ENCODE measurements around the gene TLN1. TPM values are rescaled to one million over a fixed set of nuclear protein-coding genes. Genes with fewer than 3 reads are reported as not detected.

TLN1 gene
- 165 and 198 TPM in 2 replicates for total RNA-seq (2014; rRNA removed; shearing (Covaris generic))
- polyA plus RNA-seq (2015; cell fraction: cytosol; rRNA removed): 138 and 146 TPM in 2 replicates
- polyA plus RNA-seq (2015; cell fraction: nucleus; rRNA removed): 392 and 396 TPM in 2 replicates

GRCh38 chr9:35732185-35732799, at the start of gene TLN1, which contains the start of gene CREB3:
TSS of gene TLN1 (minus strand) at chr9:35732195. CDS start at chr9:35725694, 6,501 bp downstream.
TSS of gene CREB3 (plus strand) at chr9:35732666. CDS start at chr9:35732773, 107 bp downstream.
- peak; percentile 100 for DNase-seq (ENCODE audit: low read depth)

DNA sequence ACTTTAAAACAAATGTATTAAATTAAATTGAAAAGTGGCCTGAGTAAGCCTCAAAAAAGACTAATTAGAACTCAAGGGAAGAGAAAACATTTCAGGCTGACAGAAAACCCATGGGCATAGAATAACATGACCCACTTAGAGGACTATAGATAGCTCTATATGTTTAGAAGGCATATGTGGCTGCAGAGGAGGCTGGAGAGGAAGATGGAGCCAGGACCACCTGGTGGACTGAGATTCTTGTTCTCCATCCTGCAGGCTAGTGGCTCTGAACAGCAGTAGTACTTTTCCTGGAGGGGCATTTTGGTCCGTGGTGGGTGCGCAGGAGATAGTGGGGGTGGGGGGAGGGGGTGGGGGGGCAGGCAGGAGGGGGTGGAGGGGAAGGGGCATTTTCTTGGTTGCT, 49.1 kb upstream of the TLN1 start:
- no peak for DNase-seq (ENCODE audit: low read depth)

- DNase-seq (ENCODE audit: low read depth): no peak
Observed at GRCh38 chr9:35778496-35778895, 46.5 kb upstream of the TLN1 start.

GRCh38 chr9:35776018-35776417, 44.0 kb upstream of the TLN1 start:
- no peak for DNase-seq (ENCODE audit: low read depth)

DNA sequence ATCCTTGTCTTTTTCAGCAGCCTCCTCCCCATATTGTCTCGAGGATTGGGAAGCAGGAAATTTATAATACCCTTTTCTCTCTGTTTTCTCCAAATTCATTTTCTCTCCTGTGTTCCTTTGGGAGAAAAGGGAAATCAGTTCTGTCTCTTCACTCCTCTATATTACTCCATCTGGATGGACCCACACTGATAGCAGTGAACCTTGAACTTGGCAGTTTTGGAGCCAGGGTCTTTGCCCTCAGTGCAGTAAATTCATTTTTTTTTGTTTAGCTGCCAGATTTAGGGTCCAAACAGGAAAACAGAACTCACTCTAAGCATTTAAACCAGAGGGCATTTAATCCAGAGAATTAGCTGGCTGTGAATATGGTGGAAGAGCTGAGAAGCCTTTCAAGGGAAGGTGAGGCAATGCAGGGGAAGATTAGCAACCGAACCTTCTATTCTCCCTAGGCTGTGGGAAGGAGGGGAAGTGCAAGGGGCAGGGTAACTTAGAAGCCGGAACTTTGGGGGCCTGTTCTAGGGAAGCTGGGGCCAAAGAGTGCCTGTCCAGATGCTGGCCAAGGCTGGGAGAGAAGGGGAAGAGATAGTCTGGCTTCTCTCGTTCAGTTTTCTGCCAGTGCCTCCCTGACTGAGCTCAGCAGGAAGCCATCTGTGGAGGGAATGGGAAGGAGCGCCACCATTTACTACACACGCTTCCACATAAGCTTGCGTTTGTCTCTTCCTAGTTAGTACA, 43.1 kb upstream of the TLN1 start:
- DNase-seq (ENCODE audit: low read depth): no peak

DNA sequence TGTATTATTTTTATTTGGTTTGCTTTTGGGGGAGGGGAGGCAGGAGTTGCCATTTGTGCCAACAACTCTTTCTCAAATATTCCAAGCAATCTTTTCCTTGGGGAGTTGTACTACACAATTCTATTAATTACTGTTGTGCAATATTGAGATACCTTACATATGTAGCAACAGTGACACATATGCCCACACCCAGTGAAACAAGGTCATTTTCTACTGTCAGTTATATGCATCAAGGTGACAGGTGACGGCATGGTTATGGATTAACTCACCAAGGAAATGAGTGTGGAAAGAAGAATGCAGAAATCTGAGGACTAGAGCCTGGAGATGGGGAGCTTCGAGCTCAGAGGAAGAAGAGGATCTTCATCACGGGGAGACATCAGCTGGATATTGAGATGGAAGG, 39.9 kb upstream of the TLN1 start:
- peak; percentile 47 for DNase-seq (ENCODE audit: low read depth)

DNA sequence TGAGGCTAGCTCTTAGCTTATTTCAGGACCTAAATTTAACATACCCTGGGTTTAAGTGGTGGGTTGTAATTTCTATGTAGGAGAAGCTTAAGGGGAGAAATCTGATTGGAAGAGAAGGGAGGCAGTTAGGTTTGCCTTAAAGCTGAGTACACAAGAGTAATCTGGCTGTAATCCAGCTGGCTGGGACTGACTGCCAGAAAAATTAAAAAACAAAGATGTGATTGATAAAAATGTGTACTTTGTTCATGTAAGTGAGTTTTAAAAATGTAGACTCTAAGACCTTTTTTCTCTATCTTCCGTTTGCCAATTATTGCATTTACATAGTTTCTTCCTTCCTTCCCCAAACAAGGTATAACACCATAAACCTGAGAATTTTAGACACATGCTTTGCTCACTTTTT, 39.5 kb upstream of the TLN1 start:
- DNase-seq (ENCODE audit: low read depth): no peak

DNA sequence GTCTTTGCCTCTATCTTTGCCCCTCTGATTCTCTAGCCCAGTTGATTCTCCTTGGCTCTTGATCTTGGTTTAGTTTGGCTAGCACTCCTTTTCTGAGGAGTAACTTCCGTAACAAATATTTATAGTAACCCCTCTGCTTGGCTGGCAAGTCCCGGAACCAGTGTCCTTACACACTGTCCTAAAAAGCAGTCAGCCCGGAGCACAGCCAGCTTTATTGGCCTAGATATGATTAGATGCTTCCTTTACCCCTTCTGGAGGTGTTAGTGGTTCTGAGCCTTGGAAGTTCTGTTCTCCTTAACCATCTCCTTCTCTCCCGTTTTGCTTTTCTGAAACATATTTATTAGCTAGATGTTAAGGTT, 39.1 kb upstream of the TLN1 start:
- no peak for DNase-seq (ENCODE audit: low read depth)

- DNase-seq (ENCODE audit: low read depth): no peak
Observed at GRCh38 chr9:35769763-35770162, 37.8 kb upstream of the TLN1 start.

GRCh38 chr9:35767458-35767857, 35.5 kb upstream of the TLN1 start:
- no peak for DNase-seq (ENCODE audit: low read depth)

- DNase-seq (ENCODE audit: low read depth): no peak
Observed at GRCh38 chr9:35766997-35767396, 35.0 kb upstream of the TLN1 start.

DNA sequence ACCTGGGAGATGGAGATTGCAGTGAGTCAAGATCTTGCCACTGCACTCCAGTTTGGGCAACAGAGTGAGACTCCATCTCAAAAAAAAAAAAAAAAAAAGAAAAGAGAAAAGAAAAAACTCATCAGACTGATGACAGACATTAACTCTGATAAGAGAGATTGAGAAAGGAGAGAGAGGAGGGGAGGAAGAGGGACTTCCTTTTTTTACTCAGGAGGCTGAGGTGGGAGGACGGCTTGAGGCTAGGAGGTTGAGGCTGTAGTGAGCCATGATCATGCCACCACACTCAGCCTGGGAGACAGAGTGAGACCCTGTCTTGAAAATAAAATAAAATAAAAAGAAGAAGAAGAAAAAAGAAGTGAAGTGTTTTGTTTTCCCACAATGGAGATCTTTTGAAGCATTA, 31.8 kb upstream of the TLN1 start:
- no peak for DNase-seq (ENCODE audit: low read depth)

- DNase-seq (ENCODE audit: low read depth): no peak
Observed at GRCh38 chr9:35763181-35763580, 31.2 kb upstream of the TLN1 start.

- peak; percentile 66 for DNase-seq (ENCODE audit: low read depth)
Observed at GRCh38 chr9:35760651-35761050, 28.7 kb upstream of the TLN1 start.

- DNase-seq (ENCODE audit: low read depth): no peak
Observed at GRCh38 chr9:35759795-35760194, 27.8 kb upstream of the TLN1 start.

GRCh38 chr9:35758475-35759050, 26.6 kb upstream of the TLN1 start:
- no peak for DNase-seq (ENCODE audit: low read depth)

GRCh38 chr9:35757892-35758275, 25.9 kb upstream of the TLN1 start:
- DNase-seq (ENCODE audit: low read depth): no peak

- no peak for DNase-seq (ENCODE audit: low read depth)
Observed at GRCh38 chr9:35757226-35757891, 25.4 kb upstream of the TLN1 start.

GRCh38 chr9:35756275-35757225, 24.6 kb upstream of the TLN1 start:
- no peak for DNase-seq (ENCODE audit: low read depth)

- no peak for DNase-seq (ENCODE audit: low read depth)
Observed at GRCh38 chr9:35755071-35755470, 23.1 kb upstream of the TLN1 start.

DNA sequence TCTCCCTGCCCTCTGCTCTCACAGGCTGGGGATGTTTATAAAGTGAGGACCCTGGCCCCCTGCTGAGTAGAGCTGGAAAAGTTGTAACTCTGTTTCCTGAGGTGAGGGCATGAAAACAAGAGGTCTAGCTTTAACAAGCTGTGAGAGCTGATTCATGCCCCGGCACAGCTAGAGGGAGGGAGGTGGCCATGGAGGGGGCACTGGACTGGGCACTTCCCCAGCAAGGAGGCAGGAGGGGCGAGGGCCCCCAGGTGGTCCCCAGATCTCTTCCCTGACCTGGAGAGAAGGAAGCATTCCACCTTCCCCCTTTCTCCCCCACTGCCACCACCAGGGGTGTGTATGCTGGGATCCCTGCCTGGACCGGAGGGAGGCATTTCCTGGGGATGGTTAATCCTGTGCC, 22.3 kb upstream of the TLN1 start, which contains the start of gene MSMP:
Gene MSMP (minus strand): TSS at position 13 of the 400 bp plus-strand sequence. CDS start 147 bp downstream, outside the sequence.
- no peak for DNase-seq (ENCODE audit: low read depth)
